ENCODE data around the gene DPH7.
"Not testable (repeated sequence)": the region's sequence is repeated elsewhere in the genome, so short reads cannot be mapped to it uniquely, and the experiment has no call there.

DPH7 gene

GRCh38 chr9:137606005-137606621, 27.4 kb upstream of the DPH7 start:
- no peak for FAIRE-seq

GRCh38 chr9:137605121-137606004, 26.6 kb upstream of the DPH7 start, which contains the start of gene ARRDC1:
Gene ARRDC1, plus strand, starts transcription at chr9:137605686. Its CDS starts 32 bp downstream, at chr9:137605718.
- no peak for FAIRE-seq

GRCh38 chr9:137604345-137605086, 25.8 kb upstream of the DPH7 start:
- FAIRE-seq: no peak

- no peak for FAIRE-seq
These were observed 25.2 kb upstream of the DPH7 start for GRCh38 chr9:137603879-137604278.

GRCh38 chr9:137602661-137603060, 23.9 kb upstream of the DPH7 start:
- no peak for FAIRE-seq

GRCh38 chr9:137598943-137599342, 20.2 kb upstream of the DPH7 start:
- no peak for FAIRE-seq

- not testable (repeated sequence) for FAIRE-seq
These were observed 17.9 kb upstream of the DPH7 start for GRCh38 chr9:137596577-137596976.

GRCh38 chr9:137593176-137593575, 14.5 kb upstream of the DPH7 start:
- no peak for FAIRE-seq

GRCh38 chr9:137592767-137593166, 14.0 kb upstream of the DPH7 start:
- FAIRE-seq: no peak

GRCh38 chr9:137590469-137591383, 12.0 kb upstream of the DPH7 start, which contains the start of gene ZMYND19:
Gene ZMYND19, minus strand, starts transcription at chr9:137590512. Its CDS starts 249 bp downstream, at chr9:137590263.
- no peak for FAIRE-seq

- FAIRE-seq: no peak
These were observed 11.4 kb upstream of the DPH7 start for GRCh38 chr9:137590123-137590468.

GRCh38 chr9:137589441-137590122, 10.9 kb upstream of the DPH7 start:
- FAIRE-seq: no peak

- FAIRE-seq: no peak
These were observed 10.2 kb upstream of the DPH7 start for GRCh38 chr9:137588891-137589290.

- FAIRE-seq: no peak
These were observed 9.6 kb upstream of the DPH7 start for GRCh38 chr9:137588311-137588710.

- FAIRE-seq: no peak
These were observed 8.1 kb upstream of the DPH7 start for GRCh38 chr9:137586854-137587253.

GRCh38 chr9:137583957-137584356, 5.2 kb upstream of the DPH7 start:
- FAIRE-seq: no peak

- FAIRE-seq: no peak
These were observed 4.6 kb upstream of the DPH7 start for GRCh38 chr9:137583347-137583746.

- no peak for FAIRE-seq
These were observed 3.6 kb upstream of the DPH7 start for GRCh38 chr9:137582286-137582860.

- no peak for FAIRE-seq
These were observed 2.9 kb upstream of the DPH7 start for GRCh38 chr9:137581361-137582285.

GRCh38 chr9:137580954-137581322, 2.2 kb upstream of the DPH7 start:
- no peak for FAIRE-seq
